GM19193 (cell line): ENCODE results near the gene CLDN18.

Source experiments
- POLR2A ChIP-seq: IDR thresholded peaks from 4 replicates; pipeline ENCODE4 v1.6.1; 2011; ENCODE audit not compliant: insufficient read depth, insufficient read length; ENCODE audit errors: extremely low read depth

Gene CLDN18

GRCh38 chr3:138010273-138010590 lies 267 bp downstream of the CLDN18 start:
- no peak for TF ChIP-seq POLR2A

- TF ChIP-seq POLR2A = no peak
These were observed 1.8 kb downstream of the CLDN18 start for GRCh38 chr3:138011722-138012121.

GRCh38 chr3:138012526-138012925 lies 2.6 kb downstream of the CLDN18 start:
- no peak for TF ChIP-seq POLR2A

GRCh38 chr3:138016065-138016464 lies 6.1 kb downstream of the CLDN18 start:
- TF ChIP-seq POLR2A = no peak

- TF ChIP-seq POLR2A = no peak
These were observed 9.5 kb downstream of the CLDN18 start for GRCh38 chr3:138019281-138020069.

- no peak for TF ChIP-seq POLR2A
These were observed 13.8 kb downstream of the CLDN18 start for GRCh38 chr3:138023754-138024153.

GRCh38 chr3:138025553-138025952 lies 15.6 kb downstream of the CLDN18 start:
- TF ChIP-seq POLR2A = no peak

GRCh38 chr3:138027821-138028220 lies 17.9 kb downstream of the CLDN18 start:
- TF ChIP-seq POLR2A = no peak

GRCh38 chr3:138030734-138031280 lies 20.8 kb downstream of the CLDN18 start:
- TF ChIP-seq POLR2A = no peak

GRCh38 chr3:138031536-138031935 lies 21.6 kb downstream of the CLDN18 start:
- no peak for TF ChIP-seq POLR2A

GRCh38 chr3:138032567-138032966 lies 22.6 kb downstream of the CLDN18 start:
- TF ChIP-seq POLR2A = no peak

- no peak for TF ChIP-seq POLR2A
These were observed 23.3 kb downstream of the CLDN18 start for GRCh38 chr3:138033202-138033691.

- TF ChIP-seq POLR2A = no peak
These were observed 25.0 kb downstream of the CLDN18 start for GRCh38 chr3:138034918-138035317.

GRCh38 chr3:138036572-138036971 lies 26.6 kb downstream of the CLDN18 start:
- no peak for TF ChIP-seq POLR2A

- TF ChIP-seq POLR2A = no peak
These were observed 28.9 kb downstream of the CLDN18 start for GRCh38 chr3:138038725-138039462.

- no peak for TF ChIP-seq POLR2A
These were observed 32.1 kb downstream of the CLDN18 start for GRCh38 chr3:138042043-138042442.
